Stimulated activated CD4-positive, alpha-beta T cell treated with anti-CD3 and anti-CD28 coated beads, Interleukin-15, amount 100 ng/mL, for 24 hours (primary cell): ENCODE results near the gene FBH1.
"Not testable (repeated sequence)": the region's sequence is repeated elsewhere in the genome, so short reads cannot be mapped to it uniquely, and the experiment has no call there.

Experiments
- DNase-seq: peaks from one replicate; pipeline ENCODE4 v3.0.0-alpha.2; 2020

The FBH1 gene

GRCh38 chr10:5943536-5943935 lies 53.5 kb downstream of the FBH1 start:
- no peak for DNase-seq

GRCh38 chr10:5944389-5945189 lies 54.5 kb downstream of the FBH1 start:
- DNase-seq = no peak

- DNase-seq = no peak
Measured at GRCh38 chr10:5945190-5945509, 55.1 kb downstream of the FBH1 start.

GRCh38 chr10:5945561-5946418 lies 55.7 kb downstream of the FBH1 start:
- DNase-seq = no peak

- not testable (repeated sequence) for DNase-seq
Measured at GRCh38 chr10:5946419-5946775, 56.4 kb downstream of the FBH1 start.

GRCh38 chr10:5946786-5947185 lies 56.7 kb downstream of the FBH1 start:
- no peak for DNase-seq

- no peak for DNase-seq
Measured at GRCh38 chr10:5947471-5948207, 57.6 kb downstream of the FBH1 start.

- no peak for DNase-seq
Measured at GRCh38 chr10:5948208-5948585, 58.2 kb downstream of the FBH1 start.

GRCh38 chr10:5949009-5949759 lies 59.1 kb downstream of the FBH1 start:
- peak; percentile 50 for DNase-seq

GRCh38 chr10:5951167-5951711 lies 61.2 kb downstream of the FBH1 start:
- no peak for DNase-seq

- no peak for DNase-seq
Measured at GRCh38 chr10:5951721-5952407, 61.8 kb downstream of the FBH1 start.

- no peak for DNase-seq
Measured at GRCh38 chr10:5952731-5953385, 62.8 kb downstream of the FBH1 start.

- no peak for DNase-seq
Measured at GRCh38 chr10:5953676-5954075, 63.6 kb downstream of the FBH1 start.

- DNase-seq = no peak
Measured at GRCh38 chr10:5956146-5956936, 66.3 kb downstream of the FBH1 start.

GRCh38 chr10:5958077-5958476 lies 68.0 kb downstream of the FBH1 start:
- DNase-seq = no peak

- no peak for DNase-seq
Measured at GRCh38 chr10:5958675-5959074, 68.6 kb downstream of the FBH1 start.

GRCh38 chr10:5959142-5959541 lies 69.1 kb downstream of the FBH1 start:
- DNase-seq = no peak

- no peak for DNase-seq
Measured at GRCh38 chr10:5959581-5960069, 69.6 kb downstream of the FBH1 start.

GRCh38 chr10:5960070-5960972 lies 70.3 kb downstream of the FBH1 start:
- DNase-seq = no peak

- not testable (repeated sequence) for DNase-seq
Measured at GRCh38 chr10:5960973-5961275, 70.9 kb downstream of the FBH1 start.
